ES-I3 (cell line): ENCODE results near the gene PBX3.
"Not testable (repeated sequence)": the region's sequence is repeated elsewhere in the genome, so short reads cannot be mapped to it uniquely, and the experiment has no call there.

Experiments
- H3K36me3 ChIP-seq: 2 replicates; pipeline ENCODE4 v1.6.1; 2013; ENCODE audit warnings: mild to moderate bottlenecking, low read length, control low read depth, moderate library complexity; ENCODE audit not compliant: insufficient read depth
- H3K4me1 ChIP-seq: 2 replicates; pipeline ENCODE4 v1.6.1; 2013; ENCODE audit warnings: mild to moderate bottlenecking, control low read depth, low read length; ENCODE audit not compliant: insufficient read depth
- H3K9ac ChIP-seq: 2 replicates; pipeline ENCODE4 v1.6.1; 2013; ENCODE audit warnings: low read depth, mild to moderate bottlenecking, low read length, moderate library complexity
- H3K9me3 ChIP-seq: 2 replicates; pipeline ENCODE4 v1.6.1; 2013; ENCODE audit warnings: mild to moderate bottlenecking, low read length, moderate library complexity; ENCODE audit not compliant: control insufficient read depth, insufficient read depth

Gene PBX3

DNA sequence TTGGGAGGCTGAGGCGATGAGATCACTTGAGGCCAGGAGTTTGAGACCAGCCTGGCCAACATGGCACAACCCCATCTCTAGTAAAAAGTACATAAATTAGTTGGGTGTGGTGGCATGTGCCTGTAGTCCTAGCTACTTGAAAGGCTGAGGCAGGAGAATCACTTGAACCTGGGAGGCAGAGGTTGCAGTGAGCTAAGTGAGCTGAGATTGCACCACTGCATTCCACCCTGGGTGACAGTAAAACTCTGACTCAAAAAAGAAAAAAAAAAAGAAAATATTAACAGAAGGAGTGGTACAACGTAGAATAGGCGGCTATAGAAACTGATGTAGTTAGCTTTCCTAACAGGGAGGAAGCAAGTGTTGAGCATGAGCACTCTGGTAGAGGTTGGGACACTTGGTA, 59.9 kb downstream of the PBX3 start:
- Histone ChIP-seq H3K4me1 (0 out of 2 replicates have a peak, but pooled peaks cover 4% of the 10 kb centered on the region), H3K9ac (no peak overlapping the region), H3K36me3 (no peaks in the 10 kb centered on the region), H3K9me3 (no peaks in the 10 kb centered on the region)

GRCh38 chr9:125810161-125810560, 63.0 kb downstream of the PBX3 start:
- no peak overlapping the region for H3K9ac ChIP-seq
- H3K36me3 ChIP-seq = no peaks in the 10 kb centered on the region
- H3K4me1 ChIP-seq = peaks cover 4% of the 10 kb centered on the region; the same call in 1 of the 2 replicates
- H3K9me3 ChIP-seq = no peaks in the 10 kb centered on the region

GRCh38 chr9:125811002-125811401, 63.8 kb downstream of the PBX3 start:
- H3K36me3 ChIP-seq = no peaks in the 10 kb centered on the region; the same call in 1 of the 2 replicates
- no peaks in the 10 kb centered on the region for H3K9me3 ChIP-seq
- peaks cover 13% of the 10 kb centered on the region for H3K4me1 ChIP-seq
- no peak overlapping the region for H3K9ac ChIP-seq

DNA sequence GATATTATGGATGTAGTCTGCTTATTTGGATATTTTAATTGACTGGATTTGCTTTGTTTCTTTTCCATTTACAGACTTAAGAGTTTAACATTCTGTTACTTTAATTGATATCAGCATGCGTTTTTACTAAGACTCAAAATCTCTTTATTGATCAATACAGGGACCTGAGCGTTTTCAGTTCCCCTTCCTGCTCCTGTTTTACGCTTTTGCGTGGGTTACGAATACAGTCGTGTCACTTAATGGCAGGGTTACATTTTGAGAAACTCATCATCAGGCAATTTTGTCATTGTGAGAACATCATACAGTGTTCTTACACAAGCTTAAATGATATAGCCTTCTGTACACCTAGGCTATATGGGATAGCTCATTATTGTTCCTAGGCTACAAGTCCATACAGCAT, 65.2 kb downstream of the PBX3 start:
- Histone ChIP-seq H3K36me3 (no peaks in the 10 kb centered on the region; the same call in 1 of the 2 replicates), H3K4me1 (peaks cover 15% of the 10 kb centered on the region), H3K9me3 (no peaks in the 10 kb centered on the region), H3K9ac (no peak overlapping the region)

DNA sequence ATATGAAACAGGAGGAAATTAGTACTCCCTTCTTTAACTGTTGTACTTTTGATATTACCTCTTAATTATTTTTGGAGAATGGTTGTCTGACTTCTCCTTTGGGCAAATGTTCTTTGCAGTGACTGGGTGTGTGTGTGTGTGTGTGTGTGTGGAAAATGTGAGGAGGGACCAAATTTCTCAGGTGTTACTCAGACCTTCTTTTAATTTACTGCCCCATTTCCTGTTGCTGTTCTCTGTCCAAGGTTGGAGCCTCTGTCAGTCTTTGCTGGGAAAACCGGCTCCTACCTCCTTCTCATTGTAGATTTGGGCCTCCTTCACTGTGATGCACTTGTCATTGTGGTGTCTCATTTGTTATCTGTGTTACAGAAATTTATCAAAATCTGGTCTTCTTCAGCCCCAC, 68.4 kb downstream of the PBX3 start:
- Histone ChIP-seq H3K36me3 (no peaks in the 10 kb centered on the region; the same call in 1 of the 2 replicates), H3K9me3 (no peaks in the 10 kb centered on the region), H3K4me1 (peaks cover 15% of the 10 kb centered on the region), H3K9ac (no peak overlapping the region)

- H3K9me3 ChIP-seq = no peaks in the 10 kb centered on the region
These were observed 69.1 kb downstream of the PBX3 start for GRCh38 chr9:125816321-125816720.

DNA sequence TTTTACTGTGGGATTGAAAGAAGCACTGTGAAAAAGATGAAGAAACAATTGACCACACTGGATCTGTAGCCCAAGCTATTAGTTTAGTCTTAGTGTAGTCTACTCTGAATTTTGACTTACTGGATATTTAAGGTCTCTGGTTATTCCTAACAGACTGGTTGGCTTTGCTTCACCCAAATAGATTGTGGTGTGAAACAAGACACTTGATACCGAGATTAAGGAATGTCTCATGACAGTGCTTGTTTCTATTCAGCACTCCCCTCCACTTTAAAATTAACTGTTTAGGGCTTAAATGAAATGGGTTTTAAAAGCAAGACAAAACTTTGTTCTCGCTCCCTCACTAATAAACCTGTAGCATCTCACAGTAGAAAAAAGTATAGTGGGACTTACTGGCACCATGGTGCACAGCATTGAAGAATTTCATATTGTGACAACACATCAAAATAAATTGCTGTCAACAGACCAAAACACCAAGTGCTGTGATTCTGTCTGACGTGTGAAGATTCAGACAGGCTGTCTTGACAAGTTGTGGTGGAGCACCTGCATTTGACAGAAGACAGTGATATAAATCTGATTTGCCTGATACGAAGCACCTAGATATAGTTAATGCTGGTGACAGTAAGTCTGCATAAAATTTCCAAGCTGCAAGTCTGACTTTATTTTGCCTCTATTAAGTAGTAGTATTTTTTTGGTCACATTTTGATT, 73.1 kb downstream of the PBX3 start:
- Histone ChIP-seq H3K9me3 (no peaks in the 10 kb centered on the region), H3K9ac (no peak overlapping the region), H3K4me1 (peaks cover 13% of the 10 kb centered on the region), H3K36me3 (no peaks in the 10 kb centered on the region; the same call in 1 of the 2 replicates)

More at GRCh38 chr9:125816321-125816720, 69.1 kb downstream of the PBX3 start:
- H3K4me1 ChIP-seq = peaks cover 15% of the 10 kb centered on the region
- H3K36me3 ChIP-seq = no peaks in the 10 kb centered on the region; the same call in 1 of the 2 replicates
- H3K9ac ChIP-seq = no peak overlapping the region

DNA sequence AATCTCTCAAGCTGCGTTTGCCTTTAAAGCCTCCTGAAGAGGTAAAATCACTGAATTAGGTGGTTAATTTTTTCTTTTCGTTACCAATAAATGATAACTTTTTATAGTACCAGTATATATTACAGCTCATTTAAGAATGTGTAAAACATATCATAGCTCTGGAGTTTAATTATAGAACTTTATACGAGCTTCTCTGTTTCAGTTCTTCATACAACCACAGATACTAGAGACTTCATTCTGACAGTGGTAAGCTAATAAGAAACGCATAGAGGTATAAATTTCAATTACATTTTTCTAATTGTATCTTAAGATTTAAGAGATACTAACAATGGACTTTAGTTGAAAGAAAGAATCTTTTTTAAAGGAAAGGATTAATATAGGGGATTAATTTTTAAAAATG, 73.9 kb downstream of the PBX3 start:
- Histone ChIP-seq H3K9me3 (no peaks in the 10 kb centered on the region), H3K4me1 (0 out of 2 replicates have a peak, but pooled peaks cover 5% of the 10 kb centered on the region), H3K9ac (no peak overlapping the region), H3K36me3 (no peaks in the 10 kb centered on the region)

DNA sequence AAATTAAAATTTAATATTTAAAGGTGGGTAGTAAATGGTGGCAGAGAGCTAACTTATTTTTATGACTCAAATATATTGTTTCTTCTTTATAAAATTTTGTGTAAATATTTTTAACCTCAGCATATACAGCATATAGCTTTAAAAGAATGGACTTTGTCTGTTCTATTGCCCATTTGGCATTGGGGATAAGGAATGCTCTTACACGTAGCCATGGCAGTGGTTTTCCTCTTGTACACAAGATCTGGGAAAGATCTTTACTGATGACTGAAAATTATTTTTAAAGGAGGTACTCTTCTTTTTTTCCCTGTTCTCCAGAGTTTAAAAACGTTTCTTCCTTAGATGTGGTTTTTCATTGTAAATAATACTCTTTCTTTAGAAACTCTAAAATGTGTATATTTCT, 75.0 kb downstream of the PBX3 start:
- no peaks in the 10 kb centered on the region for H3K36me3 ChIP-seq
- no peak overlapping the region for H3K9ac ChIP-seq
- no peaks in the 10 kb centered on the region for H3K4me1 ChIP-seq
- no peaks in the 10 kb centered on the region for H3K9me3 ChIP-seq

DNA sequence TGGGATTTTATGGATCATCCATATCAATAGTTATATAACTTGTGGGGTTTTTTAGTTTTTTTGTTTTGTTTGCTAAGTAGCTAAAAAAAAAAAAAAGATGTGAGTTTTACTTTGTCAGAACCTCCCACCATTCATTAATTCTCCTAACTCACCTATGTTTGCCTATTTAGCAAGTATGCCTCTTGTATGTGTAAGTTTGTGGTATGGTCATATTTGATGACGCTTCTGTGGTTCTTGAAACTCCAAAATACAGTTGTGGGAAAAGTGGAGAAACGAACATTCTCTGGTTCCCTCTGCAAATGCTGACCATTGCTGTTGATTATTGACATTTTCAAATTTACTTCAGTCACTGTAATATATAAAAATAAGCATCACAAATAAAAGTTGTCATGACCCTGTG, 75.7 kb downstream of the PBX3 start:
- Histone ChIP-seq H3K36me3 (no peaks in the 10 kb centered on the region), H3K4me1 (no peaks in the 10 kb centered on the region), H3K9me3 (no peaks in the 10 kb centered on the region), H3K9ac (no peak overlapping the region)

GRCh38 chr9:125823874-125824406, 76.8 kb downstream of the PBX3 start:
- not testable (repeated sequence) for H3K9ac ChIP-seq, H3K9me3 ChIP-seq, H3K36me3 ChIP-seq, H3K4me1 ChIP-seq

DNA sequence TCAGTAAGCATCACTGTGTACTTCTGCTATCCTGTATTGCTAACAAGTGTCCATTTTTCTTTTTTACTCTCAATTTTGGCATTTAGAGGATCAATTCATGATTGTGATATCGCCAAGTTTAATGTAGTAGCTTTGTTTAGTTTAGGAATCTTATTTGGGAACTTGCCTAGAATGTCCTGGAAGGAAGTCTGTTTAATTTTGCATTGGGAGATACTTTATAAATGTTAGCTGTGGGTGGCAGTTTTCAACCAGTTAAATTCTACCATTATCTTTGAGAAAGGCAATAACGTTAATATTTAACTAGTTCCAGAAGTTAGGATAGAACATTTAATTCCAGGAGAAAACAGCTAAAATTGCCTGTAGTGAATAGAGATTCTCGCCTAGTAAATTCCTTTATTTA, 78.6 kb downstream of the PBX3 start:
- no peaks in the 10 kb centered on the region for H3K36me3 ChIP-seq
- no peaks in the 10 kb centered on the region for H3K9me3 ChIP-seq
- H3K9ac ChIP-seq = no peak overlapping the region
- no peaks in the 10 kb centered on the region for H3K4me1 ChIP-seq

- Histone ChIP-seq H3K9me3 (no peaks in the 10 kb centered on the region), H3K36me3 (no peaks in the 10 kb centered on the region), H3K9ac (no peak overlapping the region), H3K4me1 (no peaks in the 10 kb centered on the region)
These were observed 79.7 kb downstream of the PBX3 start for GRCh38 chr9:125826850-125827249.

DNA sequence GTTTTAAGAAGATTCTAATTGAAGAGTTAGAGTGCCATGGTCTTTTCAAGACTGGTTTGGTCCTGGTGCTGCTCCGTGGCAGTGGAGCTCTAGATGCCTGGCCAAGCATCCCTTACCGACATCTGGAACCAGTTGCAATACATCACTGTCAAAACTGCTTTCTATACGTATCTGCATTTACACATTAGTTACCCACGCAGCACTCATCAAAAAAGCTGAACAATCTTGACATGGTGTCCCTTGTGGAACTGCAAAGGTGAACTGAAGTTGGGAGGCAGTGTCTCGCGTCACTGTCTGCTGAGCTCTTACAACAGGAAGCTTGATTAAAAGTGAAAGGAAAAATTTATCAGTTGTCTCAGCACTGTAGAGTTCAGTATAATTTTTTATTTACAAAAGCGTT, 82.6 kb downstream of the PBX3 start:
- no peaks in the 10 kb centered on the region for H3K9me3 ChIP-seq
- no peaks in the 10 kb centered on the region for H3K4me1 ChIP-seq
- no peaks in the 10 kb centered on the region for H3K36me3 ChIP-seq
- H3K9ac ChIP-seq = no peak overlapping the region

GRCh38 chr9:125831054-125831453, 83.9 kb downstream of the PBX3 start:
- no peaks in the 10 kb centered on the region for H3K4me1 ChIP-seq
- H3K36me3 ChIP-seq = no peaks in the 10 kb centered on the region
- no peaks in the 10 kb centered on the region for H3K9me3 ChIP-seq
- no peak overlapping the region for H3K9ac ChIP-seq
